ENCODE data around the gene PSMD12. TPM values are rescaled to one million over a fixed set of nuclear protein-coding genes. Genes with fewer than 3 reads are reported as not detected.

Gene PSMD12
- total RNA-seq, 2 experiments from 2014 or later = 80.9 to 89.1 TPM

- no peak for TF ChIP-seq CTCF (IDR thresholded peaks at IDR 0.05)
- ChIA-PET POLR2A (no interaction called here), CTCF (no interaction called here)
- ATAC-seq (no peak), DNase-seq (no peak)
- Mint-ChIP-seq H3K36me3 (ENCODE audit: low read depth) (no peaks in the 10 kb centered on the region), H3K27ac (no peak overlapping the region), H3K4me1 (ENCODE audit: low read depth) (no peaks in the 10 kb centered on the region), H3K4me3 (no peak overlapping the region), H3K9me3 (no peaks in the 10 kb centered on the region), H3K27me3 (no peaks in the 10 kb centered on the region)
- intact Hi-C loops (cut with micrococcal nuclease) = no loop called here
Measured at GRCh38 chr17:67297454-67297960, 68.9 kb downstream of the PSMD12 start.

- no peak for DNase-seq
- no peaks in the 10 kb centered on the region for H3K36me3 Mint-ChIP-seq (ENCODE audit: low read depth)
- no peaks in the 10 kb centered on the region for H3K4me1 Mint-ChIP-seq (ENCODE audit: low read depth)
- POLR2A ChIA-PET = no interaction called here
- intact Hi-C loops (cut with micrococcal nuclease) = loop anchor here (5.0 kb wide), 1 partner anchor 72 kb away; no protein-coding TSS in a partner anchor
- no peaks in the 10 kb centered on the region for H3K27me3 Mint-ChIP-seq
- TF ChIP-seq CTCF (IDR thresholded peaks at IDR 0.05) = no peak
- CTCF ChIA-PET = interaction anchor here (0.6 to 4.3 kb wide), 13 partner anchors 10 to 380 kb away, joined by 3 to 47 read pairs (median 4); no protein-coding TSS in a partner anchor
- no peaks in the 10 kb centered on the region for H3K9me3 Mint-ChIP-seq
- no peak overlapping the region for H3K27ac Mint-ChIP-seq
- no peak overlapping the region for H3K4me3 Mint-ChIP-seq
- ATAC-seq = no peak
Measured at GRCh38 chr17:67294451-67295199, 71.8 kb downstream of the PSMD12 start.

GRCh38 chr17:67293251-67294203, 72.8 kb downstream of the PSMD12 start:
- ChIA-PET POLR2A (interaction anchor here (0.6 kb wide), 1 partner anchor 410 kb away, joined by 4 read pairs; no protein-coding TSS in a partner anchor), CTCF (interaction anchor here (0.6 to 4.3 kb wide), 16 partner anchors 8 to 379 kb away, joined by 3 to 47 read pairs (median 4); no protein-coding TSS in a partner anchor)
- Mint-ChIP-seq H3K27me3 (no peaks in the 10 kb centered on the region), H3K36me3 (ENCODE audit: low read depth) (no peaks in the 10 kb centered on the region), H3K4me3 (peak overlapping the region; percentile 33), H3K9me3 (no peaks in the 10 kb centered on the region), H3K4me1 (ENCODE audit: low read depth) (no peaks in the 10 kb centered on the region), H3K27ac (no peak overlapping the region)
- TF ChIP-seq CTCF (IDR thresholded peaks at IDR 0.05) = peak; percentile 91
- ATAC-seq = peak; percentile 99
- peak; percentile 85 for DNase-seq
- intact Hi-C loops (cut with micrococcal nuclease) = loop anchor here (5.0 kb wide), 1 partner anchor 71 kb away; no protein-coding TSS in a partner anchor

- intact Hi-C loops (cut with micrococcal nuclease) = loop anchor here (5.0 kb wide), 1 partner anchor 68 kb away; no protein-coding TSS in a partner anchor
- H3K4me1 Mint-ChIP-seq (ENCODE audit: low read depth) = no peaks in the 10 kb centered on the region
- H3K4me3 Mint-ChIP-seq = no peak overlapping the region
- ATAC-seq (no peak), DNase-seq (no peak)
- no peak overlapping the region for H3K27ac Mint-ChIP-seq
- no peaks in the 10 kb centered on the region for H3K36me3 Mint-ChIP-seq (ENCODE audit: low read depth)
- no peak for TF ChIP-seq CTCF (IDR thresholded peaks at IDR 0.05)
- no peaks in the 10 kb centered on the region for H3K27me3 Mint-ChIP-seq
- CTCF ChIA-PET = interaction anchor here (1.1 to 4.2 kb wide), 2 partner anchors 18 to 69 kb away, joined by 4 to 27 read pairs; no protein-coding TSS in a partner anchor
- POLR2A ChIA-PET = interaction anchor here (0.7 kb wide), 1 partner anchor 15 kb away, joined by 4 read pairs; no protein-coding TSS in a partner anchor
- no peaks in the 10 kb centered on the region for H3K9me3 Mint-ChIP-seq
Measured at GRCh38 chr17:67290711-67291291, 75.6 kb downstream of the PSMD12 start.
